Caco-2 (cell line): ENCODE measurements around the gene LRRC9. TPM values are rescaled to one million over a fixed set of nuclear protein-coding genes. Genes with fewer than 3 reads are reported as not detected.

Experiments
- BruUV-seq: library from RNA; stranded (reverse); fragments of 400-500 nt; replicated peaks from 2 replicates; lab custom pipeline; 2021; lab: Mats Ljungman, UMichigan
- CTCF ChIA-PET: fragments of 300-600 bp; sonication (Branson Sonifier 250); formaldehyde crosslinking; loops from one replicate; lab custom pipeline; 2022; ENCODE audit warnings: antibody characterized with exemption; lab: Charles Lee
- POLR2A ChIA-PET: fragments of 300-600 bp; sonication (Branson Sonifier 250); formaldehyde crosslinking; loops from one replicate; lab custom pipeline; 2022; ENCODE audit warnings: antibody characterized with exemption; lab: Charles Lee
- DNase-seq, 2 experiments: peaks; one replicate each; pipeline versions ENCODE4 v3.0.0 to v3.0.0-alpha.2; 2020 to 2022
- H3K27me3 ChIP-seq: replicated peaks from 2 replicates; pipeline ENCODE4 v1.6.0; 2011; ENCODE audit warnings: low read length; ENCODE audit not compliant: control insufficient read depth, insufficient read depth
- H3K36me3 ChIP-seq: 2 replicates; pipeline ENCODE4 v1.5.1; 2011; ENCODE audit warnings: low read length; ENCODE audit not compliant: control insufficient read depth, insufficient read depth
- H3K4me1 ChIP-seq: fragments of 250-450 bp; sonication (Bioruptor Pico); 2 replicates; pipeline ENCODE4 v1.5.1; 2020; ENCODE audit warnings: mild to moderate bottlenecking
- H3K4me3 ChIP-seq: 2 replicates; pipeline ENCODE4 v1.5.1; 2011; ENCODE audit warnings: low read depth, mild to moderate bottlenecking, control low read depth, low read length
- H3K9me3 ChIP-seq: fragments of 250-450 bp; sonication (Bioruptor Pico); 2 replicates; pipeline ENCODE4 v1.5.1; 2020; ENCODE audit warnings: mild to moderate bottlenecking, moderate library complexity
- H3K27ac Mint-ChIP-seq: one replicate; pipeline ENCODE4 v1.8.0; 2022; ENCODE audit warnings: mixed read lengths; ENCODE audit not compliant: unreplicated experiment
- H3K27me3 Mint-ChIP-seq: one replicate; pipeline ENCODE4 v1.8.0; 2022; ENCODE audit warnings: mixed read lengths; ENCODE audit not compliant: insufficient read depth, unreplicated experiment
- H3K36me3 Mint-ChIP-seq: one replicate; pipeline ENCODE4 v1.8.0; 2022; ENCODE audit warnings: mild to moderate bottlenecking, mixed read lengths; ENCODE audit not compliant: insufficient read depth, unreplicated experiment
- H3K4me1 Mint-ChIP-seq: one replicate; pipeline ENCODE4 v1.8.0; 2022; ENCODE audit warnings: low read depth, mixed read lengths; ENCODE audit not compliant: unreplicated experiment
- H3K4me3 Mint-ChIP-seq: one replicate; pipeline ENCODE4 v1.8.0; 2022; ENCODE audit warnings: mild to moderate bottlenecking, moderate library complexity, mixed read lengths; ENCODE audit not compliant: unreplicated experiment
- H3K9me3 Mint-ChIP-seq: one replicate; pipeline ENCODE4 v1.8.0; 2022; ENCODE audit warnings: mixed read lengths; ENCODE audit not compliant: unreplicated experiment
- CTCF ChIP-seq, 2 experiments: fragments of 200-600 bp in 1 of 2; IDR thresholded peaks; 1 replicate in 1 of 2; 2 replicates in 1 of 2; pipeline versions ENCODE4 v1.5.1 to v1.8.0; 2011 to 2022; ENCODE audit warnings: antibody characterized with exemption in 1 of 2, control low read depth in 1 of 2, inconsistent platforms in 1 of 2, low read depth in 1 of 2, low read length in 1 of 2, mild to moderate bottlenecking in 1 of 2, moderate library complexity in 1 of 2; ENCODE audit not compliant: insufficient read depth in 1 of 2, severe bottlenecking in 1 of 2, unreplicated experiment in 1 of 2
- intact Hi-C: fragments of 100-400 bp; cut with micrococcal nuclease; formaldehyde crosslinking; loops from one replicate; pipeline ENCODE4 v1.10.0; 2022; ENCODE audit not compliant: unreplicated experiment
- total RNA-seq: library from RNA; stranded (reverse); gene quantifications from 2 replicates; pipeline ENCODE4 v1.2.3, GENCODE V29; 2022

LRRC9 gene
- total RNA-seq, 1 experiment from 2014 or later = 1.2 TPM

- Histone ChIP-seq H3K9me3 (no peaks in the 10 kb centered on the region), H3K4me3 (no peak overlapping the region), H3K36me3 (no peaks in the 10 kb centered on the region), H3K4me1 (peaks cover 10% of the 10 kb centered on the region), H3K27me3 (no peaks in the 10 kb centered on the region)
- Mint-ChIP-seq H3K4me3 (no peak overlapping the region), H3K9me3 (no peaks in the 10 kb centered on the region), H3K36me3 (no peaks in the 10 kb centered on the region), H3K4me1 (no peaks in the 10 kb centered on the region), H3K27ac (no peak overlapping the region), H3K27me3 (no peaks in the 10 kb centered on the region)
- TF ChIP-seq CTCF (IDR thresholded peaks at IDR 0.05; ENCODE audit: insufficient read depth in 1 of 2, low read depth in 1 of 2, low read length in 1 of 2, severe bottlenecking in 1 of 2, unreplicated experiment in 1 of 2) = no peak
- no peak for DNase-seq
- CTCF ChIA-PET = no interaction called here
- BruUV-seq = no TSS peak
- POLR2A ChIA-PET = no interaction called here
- intact Hi-C loops = no loop called here
Measured at GRCh38 chr14:60058087-60058486, 138.1 kb downstream of the LRRC9 start.

- Histone ChIP-seq H3K27me3 (no peaks in the 10 kb centered on the region), H3K9me3 (no peaks in the 10 kb centered on the region), H3K36me3 (no peaks in the 10 kb centered on the region), H3K4me3 (no peak overlapping the region), H3K4me1 (peaks cover 10% of the 10 kb centered on the region)
- no peak for TF ChIP-seq CTCF (IDR thresholded peaks at IDR 0.05; ENCODE audit: insufficient read depth in 1 of 2, low read depth in 1 of 2, low read length in 1 of 2, severe bottlenecking in 1 of 2, unreplicated experiment in 1 of 2)
- no peaks in the 10 kb centered on the region for H3K27me3 Mint-ChIP-seq
- no TSS peak for BruUV-seq
- no peak for DNase-seq
- CTCF ChIA-PET = interaction anchor here (1.4 kb wide), 1 partner anchor 122 kb away, joined by 4 read pairs; no protein-coding TSS in a partner anchor
- POLR2A ChIA-PET = interaction anchor here (0.6 kb wide), 1 partner anchor 103 kb away, joined by 3 read pairs; the partner anchor contains the start of gene DHRS7
- H3K9me3 Mint-ChIP-seq = no peaks in the 10 kb centered on the region
- no peak overlapping the region for H3K4me3 Mint-ChIP-seq
- no peaks in the 10 kb centered on the region for H3K4me1 Mint-ChIP-seq
- intact Hi-C loops = loop anchor here (5.0 kb wide), 2 partner anchors 106 to 501 kb away; partner anchors contain the start of gene DHRS7
- H3K27ac Mint-ChIP-seq = no peak overlapping the region
- no peaks in the 10 kb centered on the region for H3K36me3 Mint-ChIP-seq
Measured at GRCh38 chr14:60061371-60061770, 141.4 kb downstream of the LRRC9 start.

GRCh38 chr14:60064491-60065072, 144.6 kb downstream of the LRRC9 start:
- POLR2A ChIA-PET = no interaction called here
- no TSS peak for BruUV-seq
- Histone ChIP-seq H3K9me3 (no peaks in the 10 kb centered on the region), H3K4me3 (no peak overlapping the region), H3K36me3 (no peaks in the 10 kb centered on the region), H3K27me3 (no peaks in the 10 kb centered on the region), H3K4me1 (no peaks in the 10 kb centered on the region)
- Mint-ChIP-seq H3K9me3 (no peaks in the 10 kb centered on the region), H3K4me3 (no peak overlapping the region), H3K27ac (no peak overlapping the region), H3K36me3 (no peaks in the 10 kb centered on the region), H3K4me1 (no peaks in the 10 kb centered on the region), H3K27me3 (no peaks in the 10 kb centered on the region)
- DNase-seq = no peak
- CTCF ChIA-PET = interaction anchor here (0.6 to 1.3 kb wide), 3 partner anchors 100 to 120 kb away, joined by 3 to 5 read pairs (median 3); partner anchors contain the start of gene DHRS7
- intact Hi-C loops = loop anchor here (1.0 to 5.0 kb wide), 3 partner anchors 103 to 498 kb away; partner anchors contain the start of gene DHRS7
- TF ChIP-seq CTCF (IDR thresholded peaks at IDR 0.05; ENCODE audit: insufficient read depth in 1 of 2, low read depth in 1 of 2, low read length in 1 of 2, severe bottlenecking in 1 of 2, unreplicated experiment in 1 of 2) = peak; percentile 31 to 58
